Stimulated activated CD8-positive, alpha-beta memory T cell treated with anti-CD3 and anti-CD28 coated beads, Interleukin-7, amount 100 ng/mL, for 24 hours (primary cell): ENCODE data around the gene NME7.
A peak's percentile ranks its signal among the peaks of the same experiment; 100 is the strongest.

Experiments used
- DNase-seq: peaks from one replicate; pipeline ENCODE4 v3.0.0-alpha.2; 2020; ENCODE audit warnings: low read depth

NME7 gene

GRCh38 chr1:169106095-169106920 lies 261.3 kb downstream of the NME7 start, which contains the start of gene ATP1B1:
TSS of gene ATP1B1 (plus strand) at chr1:169106690. CDS start at chr1:169106830, 140 bp downstream.
- peak; percentile 65 for DNase-seq

- peak; percentile 9 for DNase-seq
These were observed 262.0 kb downstream of the NME7 start for GRCh38 chr1:169105434-169106094.

- no peak for DNase-seq
These were observed 262.5 kb downstream of the NME7 start for GRCh38 chr1:169105087-169105433.

- no peak for DNase-seq
These were observed 264.1 kb downstream of the NME7 start for GRCh38 chr1:169103480-169103893.

GRCh38 chr1:169103002-169103401 lies 264.6 kb downstream of the NME7 start:
- DNase-seq: no peak

GRCh38 chr1:169102567-169102966 lies 265.0 kb downstream of the NME7 start:
- DNase-seq: no peak

- no peak for DNase-seq
These were observed 266.9 kb downstream of the NME7 start for GRCh38 chr1:169100651-169101088.

- DNase-seq: no peak
These were observed 267.4 kb downstream of the NME7 start for GRCh38 chr1:169100208-169100607.

GRCh38 chr1:169099561-169099960 lies 268.0 kb downstream of the NME7 start:
- DNase-seq: no peak

GRCh38 chr1:169098380-169098779 lies 269.2 kb downstream of the NME7 start:
- no peak for DNase-seq

GRCh38 chr1:169094897-169095569 lies 272.6 kb downstream of the NME7 start:
- DNase-seq: no peak

GRCh38 chr1:169092399-169092798 lies 275.2 kb downstream of the NME7 start:
- DNase-seq: no peak

- DNase-seq: no peak
These were observed 276.1 kb downstream of the NME7 start for GRCh38 chr1:169091480-169091941.

GRCh38 chr1:169090900-169091311 lies 276.7 kb downstream of the NME7 start:
- DNase-seq: no peak

- DNase-seq: no peak
These were observed 277.2 kb downstream of the NME7 start for GRCh38 chr1:169090308-169090899.

- DNase-seq: no peak
These were observed 277.8 kb downstream of the NME7 start for GRCh38 chr1:169089776-169090175.

- DNase-seq: no peak
These were observed 279.7 kb downstream of the NME7 start for GRCh38 chr1:169087876-169088275.

- no peak for DNase-seq
These were observed 280.8 kb downstream of the NME7 start for GRCh38 chr1:169086603-169087455.

GRCh38 chr1:169085911-169086310 lies 281.7 kb downstream of the NME7 start:
- no peak for DNase-seq
